HK-2 (cell line): Measurements from ENCODE around the gene OLR1.
A peak's percentile ranks its signal among the peaks of the same experiment; 100 is the strongest.
"Not testable (repeated sequence)": the region's sequence is repeated elsewhere in the genome, so short reads cannot be mapped to it uniquely, and the experiment has no call there.

Experiments
- DNase-seq: peaks from one replicate; pipeline ENCODE4 v3.0.0-alpha.2; 2018; ENCODE audit not compliant: unreplicated experiment

The OLR1 gene

GRCh38 chr12:10171973-10172728, at the start of gene OLR1:
Gene OLR1 (minus strand): TSS chr12:10172132. CDS start chr12:10172077, 55 bp downstream.
- DNase-seq = no peak

- no peak for DNase-seq
These were observed 48.6 kb upstream of the OLR1 start for GRCh38 chr12:10220398-10221077.

GRCh38 chr12:10218021-10218420, 46.1 kb upstream of the OLR1 start:
- DNase-seq = no peak

DNA sequence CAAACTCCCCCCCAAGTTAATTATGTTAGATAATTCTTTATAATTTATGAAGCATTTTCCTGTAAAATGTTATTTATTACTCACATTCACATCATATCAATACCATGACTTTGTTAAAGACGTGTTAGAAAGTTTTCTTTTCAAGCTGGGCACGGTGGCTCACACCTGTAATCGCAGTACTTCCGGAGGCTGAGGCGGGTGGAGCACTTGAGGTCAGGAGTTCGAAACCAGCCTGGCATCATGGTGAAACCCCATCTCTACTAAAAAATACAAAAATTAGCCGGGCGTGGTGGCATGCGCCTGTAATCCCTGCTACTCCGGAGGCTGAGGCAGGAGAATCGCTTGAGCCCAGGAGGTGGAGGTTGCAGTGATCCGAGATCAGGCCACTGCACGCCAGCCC, 44.0 kb upstream of the OLR1 start:
- not testable (repeated sequence) for DNase-seq

GRCh38 chr12:10215436-10215835, 43.5 kb upstream of the OLR1 start:
- no peak for DNase-seq

GRCh38 chr12:10214895-10215267, 42.9 kb upstream of the OLR1 start:
- DNase-seq = peak; percentile 41

- DNase-seq = peak; percentile 31
These were observed 42.4 kb upstream of the OLR1 start for GRCh38 chr12:10214136-10214894.

DNA sequence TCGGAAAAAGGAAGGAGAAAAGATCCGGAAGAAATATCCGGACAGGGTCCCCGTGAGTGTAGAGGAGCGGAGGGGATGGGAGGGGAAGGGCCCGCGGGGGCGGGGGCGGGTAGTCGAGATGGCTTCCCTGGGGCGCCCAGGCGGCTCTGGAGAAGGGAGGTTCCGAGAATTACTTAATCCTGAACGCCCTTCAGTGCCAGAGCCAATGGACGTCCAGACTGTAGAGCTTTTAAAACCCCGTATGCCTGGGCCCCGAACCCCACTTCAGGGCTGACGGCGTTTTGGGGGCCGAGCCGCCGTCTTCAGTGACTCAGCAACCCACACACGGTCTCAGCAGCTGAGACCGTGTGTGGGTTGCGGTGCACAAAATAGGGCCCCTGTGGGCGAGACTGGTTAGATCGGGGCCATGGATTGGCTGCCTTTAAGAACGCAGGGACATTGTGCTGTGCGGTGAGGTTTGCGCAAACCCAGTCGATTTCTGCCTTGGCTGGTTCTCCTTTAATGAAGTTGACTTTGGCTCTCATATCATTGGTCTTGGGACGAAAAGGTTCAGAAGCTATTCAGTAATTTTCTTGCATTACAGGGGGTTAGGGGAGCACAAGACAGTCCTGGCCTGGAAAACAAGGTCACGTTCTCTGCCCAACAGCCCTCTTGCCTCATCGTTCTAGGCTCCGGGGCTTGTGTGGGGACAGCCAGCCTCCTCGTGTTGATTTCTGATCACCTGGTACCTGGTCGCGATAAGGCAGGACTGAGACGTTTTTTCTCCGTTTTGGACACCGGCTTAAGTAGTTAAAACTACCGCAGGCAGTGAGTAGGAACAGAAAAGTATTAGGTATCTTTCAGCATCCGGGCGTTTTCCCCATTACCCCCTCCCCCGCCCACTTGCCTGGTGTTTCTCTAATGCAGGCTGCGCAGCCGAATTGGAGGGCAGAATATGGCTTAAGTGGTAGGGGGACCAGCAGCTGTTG, 41.5 kb upstream of the OLR1 start:
- peak; percentile 65 for DNase-seq

DNA sequence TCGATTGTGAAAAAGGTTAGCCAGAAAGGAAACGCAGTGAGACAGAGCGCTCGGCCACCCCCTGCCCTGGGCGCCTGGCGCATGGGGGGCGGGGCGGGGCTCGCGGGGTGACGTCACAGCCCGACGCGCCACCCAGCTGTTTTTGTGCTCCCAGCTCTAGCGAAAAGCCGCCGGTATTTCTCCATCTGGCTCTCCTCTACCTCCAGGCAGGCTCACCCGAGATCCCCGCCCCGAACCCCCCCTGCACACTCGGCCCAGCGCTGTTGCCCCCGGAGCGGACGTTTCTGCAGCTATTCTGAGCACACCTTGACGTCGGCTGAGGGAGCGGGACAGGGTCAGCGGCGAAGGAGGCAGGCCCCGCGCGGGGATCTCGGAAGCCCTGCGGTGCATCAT, 40.8 kb upstream of the OLR1 start, which contains the start of gene GABARAPL1:
Gene GABARAPL1, plus strand, starts transcription at position 139 of the 393 bp plus-strand sequence. Its CDS starts 253 bp downstream, at position 392.
- DNase-seq = peak; percentile 78

- DNase-seq = peak; percentile 96
These were observed 40.2 kb upstream of the OLR1 start for GRCh38 chr12:10211940-10212738.

DNA sequence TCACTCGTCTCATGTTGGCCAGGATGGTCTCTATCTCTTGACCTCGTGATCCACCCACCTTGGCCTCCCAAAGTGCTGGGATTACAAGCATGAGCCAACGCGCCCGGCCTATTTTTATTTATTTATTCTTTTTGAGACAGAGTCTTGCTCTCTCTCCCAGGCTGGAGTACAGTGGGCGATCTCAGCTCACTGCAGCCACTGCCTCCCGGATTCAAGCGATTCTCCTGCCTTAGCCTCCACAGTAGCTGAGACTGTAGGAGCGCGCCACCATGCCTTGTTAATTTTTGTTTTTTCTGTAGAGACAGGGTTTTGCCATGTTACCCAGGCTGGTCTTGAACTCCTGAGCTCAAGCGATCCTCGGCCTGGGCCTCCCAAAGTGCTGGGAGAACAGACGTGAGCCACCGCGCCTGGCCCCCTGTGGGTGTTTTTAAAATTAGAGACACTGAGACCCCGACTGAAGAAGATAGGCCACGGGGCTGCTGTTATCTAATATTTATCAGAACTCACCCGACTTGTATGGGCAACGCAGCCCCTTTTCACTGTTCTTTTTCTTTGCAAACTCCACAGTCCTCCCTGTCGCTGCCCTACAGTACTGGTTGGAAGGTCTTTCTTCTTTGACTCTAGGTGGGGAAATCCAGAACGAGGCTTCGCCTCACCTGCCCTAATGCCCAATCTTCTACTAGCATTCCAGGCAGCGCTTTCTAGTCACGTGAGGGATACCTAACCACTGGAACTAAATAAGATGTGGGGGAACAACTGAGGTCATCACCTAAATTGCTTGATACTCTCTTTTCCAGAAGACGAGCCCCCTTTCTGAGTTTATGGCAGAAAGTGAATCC, 39.4 kb upstream of the OLR1 start:
- no peak for DNase-seq

- no peak for DNase-seq
These were observed 38.3 kb upstream of the OLR1 start for GRCh38 chr12:10210225-10210624.

- DNase-seq = no peak
These were observed 35.2 kb upstream of the OLR1 start for GRCh38 chr12:10207136-10207535.

GRCh38 chr12:10205220-10205807, 33.4 kb upstream of the OLR1 start:
- no peak for DNase-seq

DNA sequence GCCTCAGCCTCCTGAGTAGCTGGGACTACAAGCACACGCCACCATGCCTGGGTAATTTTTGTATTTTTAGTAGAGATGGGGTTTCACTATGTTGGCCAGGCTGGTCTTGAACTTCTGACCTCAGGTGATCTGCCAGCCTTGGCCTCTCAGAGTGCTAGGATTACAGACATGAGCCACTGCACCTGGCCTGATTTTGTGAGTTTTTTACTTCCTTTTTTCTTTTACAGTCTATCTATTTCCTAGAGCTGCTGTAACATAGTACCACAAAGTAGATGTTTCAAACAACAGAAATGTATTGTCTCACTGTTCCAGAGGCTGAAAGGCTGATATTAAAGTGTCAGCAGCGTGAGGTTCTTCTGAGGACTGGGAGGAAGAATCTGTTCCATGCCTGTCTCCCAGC, 32.6 kb upstream of the OLR1 start:
- not testable (repeated sequence) for DNase-seq

DNA sequence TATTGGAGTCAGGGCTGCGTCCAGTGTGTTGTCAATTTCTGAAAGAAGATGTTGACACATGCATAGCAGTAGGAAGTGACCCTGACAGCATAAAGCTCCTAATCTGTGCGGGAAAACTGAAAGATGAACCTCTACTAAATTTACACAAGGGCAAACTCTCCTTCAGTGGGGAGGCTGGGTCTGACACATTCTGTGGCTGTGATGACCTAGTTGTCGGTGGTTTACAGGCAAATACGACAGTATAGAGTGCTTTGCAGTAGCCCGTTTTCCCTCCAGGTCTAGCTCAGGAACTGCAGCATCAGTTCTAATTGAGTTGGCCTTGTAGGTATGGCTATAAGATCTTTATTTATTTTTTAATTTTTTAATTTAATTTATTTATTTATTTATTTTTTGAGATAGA, 25.9 kb upstream of the OLR1 start:
- no peak for DNase-seq

GRCh38 chr12:10196210-10196609, 24.3 kb upstream of the OLR1 start:
- peak; percentile 19 for DNase-seq

DNA sequence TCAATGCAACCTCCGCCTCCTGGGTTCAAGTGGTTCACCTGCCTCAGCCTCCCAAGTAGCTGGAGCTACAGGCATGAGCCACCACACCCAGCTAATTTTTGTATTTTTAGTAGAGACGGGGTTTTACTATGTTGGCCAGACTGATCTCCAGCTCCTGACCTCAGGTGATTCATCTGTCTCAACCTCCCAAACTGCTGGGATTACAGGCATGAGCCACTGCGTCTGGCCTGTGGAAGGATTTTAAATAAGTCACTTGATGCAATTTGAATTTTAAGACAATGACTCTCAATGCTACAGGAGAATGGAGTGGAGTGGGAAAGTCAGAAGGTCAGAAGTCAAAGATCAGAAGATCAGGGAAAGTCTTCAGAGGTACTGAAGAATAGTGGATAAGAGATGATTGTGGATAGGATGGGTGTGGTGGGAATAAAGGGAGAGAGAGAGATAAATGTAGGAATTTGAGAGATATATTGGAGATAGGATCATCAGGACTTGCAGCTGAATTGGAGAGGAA, 22.3 kb upstream of the OLR1 start:
- DNase-seq = no peak

GRCh38 chr12:10191865-10192264, 19.9 kb upstream of the OLR1 start:
- no peak for DNase-seq
